SK-N-SH (cell line): Measurements from ENCODE around the gene BTBD7. TPM values are rescaled to one million over a fixed set of nuclear protein-coding genes. Genes with fewer than 3 reads are reported as not detected.

Source experiments
- CTCF ChIA-PET: fragments of 300-600, 350-600 bp; formaldehyde crosslinking; extraction: SDS; loops from one replicate; lab custom pipeline; 2021; lab: Yijun Ruan, JAX
- POLR2A ChIA-PET: fragments of 350-600 bp; sonication (Branson Sonifier 250); formaldehyde crosslinking; extraction: SDS; loops from one replicate; lab custom pipeline; 2020; ENCODE audit warnings: antibody characterized with exemption, inconsistent platforms; lab: Yijun Ruan, JAX
- DNase-seq: peaks from one replicate; pipeline ENCODE4 v3.0.0; 2012
- H2AFZ ChIP-seq: fragments of 200-600 bp; sonication (generic); 2 replicates; pipeline ENCODE4 v1.8.1; 2016; ENCODE audit warnings: antibody characterized with exemption, mild to moderate bottlenecking, low read depth
- H3F3A ChIP-seq: fragments of 200-600 bp; sonication (generic); replicated peaks from 2 replicates; pipeline ENCODE3; 2016; ENCODE audit warnings: antibody characterized with exemption, mild to moderate bottlenecking; ENCODE audit not compliant: insufficient read depth
- H3K27ac ChIP-seq, 2 experiments: fragments of 200-500 bp in 1 of 2; fragments of 200-600 bp in 1 of 2; sonication (Bioruptor generic) in 1 of 2; sonication (generic), shearing (Covaris generic) in 1 of 2; 2 replicates each; pipeline versions ENCODE4 v1.5.1 to v1.6.1; 2014 to 2016; ENCODE audit warnings: low read depth in 2 of 2, inconsistent platforms in 1 of 2, low read length in 1 of 2, mild to moderate bottlenecking in 1 of 2, mixed read lengths in 1 of 2
- H3K27me3 ChIP-seq: fragments of 200-600 bp; sonication (generic), shearing (Covaris generic); 2 replicates; pipeline ENCODE4 v1.6.1; 2016; ENCODE audit warnings: mixed run types; ENCODE audit not compliant: insufficient read depth
- H3K36me3 ChIP-seq, 2 experiments: fragments of 200-500 bp in 1 of 2; fragments of 200-600 bp in 1 of 2; sonication (Bioruptor generic) in 1 of 2; sonication (generic) in 1 of 2; replicated peaks in 1 of 2; 2 replicates each; pipeline versions ENCODE3 to v1.5.1; 2014 to 2016; ENCODE audit warnings: low read length in 1 of 2, mild to moderate bottlenecking in 1 of 2; ENCODE audit not compliant: insufficient read depth in 2 of 2, control insufficient read depth in 1 of 2
- H3K4me1 ChIP-seq, 2 experiments: fragments of 200-500 bp in 1 of 2; fragments of 200-600 bp in 1 of 2; sonication (Bioruptor generic) in 1 of 2; sonication (generic), shearing (Covaris generic) in 1 of 2; 2 replicates each; pipeline versions ENCODE4 v1.5.1 to v1.6.1; 2014 to 2016; ENCODE audit warnings: low read depth in 1 of 2, low read length in 1 of 2, mixed run types in 1 of 2; ENCODE audit not compliant: insufficient read depth in 2 of 2, control insufficient read depth in 1 of 2
- H3K4me2 ChIP-seq: fragments of 200-600 bp; sonication (generic), shearing (Covaris generic); 2 replicates; pipeline ENCODE4 v1.6.1; 2017; ENCODE audit warnings: mixed run types
- H3K4me3 ChIP-seq, 2 experiments: fragments of 200-500 bp in 1 of 2; fragments of 200-600 bp in 1 of 2; sonication (Bioruptor generic) in 1 of 2; sonication (generic), shearing (Covaris generic) in 1 of 2; 2 replicates each; pipeline versions ENCODE4 v1.5.1 to v1.8.1; 2014 to 2016; ENCODE audit warnings: low read depth in 2 of 2, inconsistent platforms in 1 of 2, low read length in 1 of 2, mild to moderate bottlenecking in 1 of 2, mixed read lengths in 1 of 2, moderate library complexity in 1 of 2
- H3K79me2 ChIP-seq: fragments of 200-600 bp; sonication (generic); 2 replicates; pipeline ENCODE4 v1.8.1; 2017; ENCODE audit warnings: mild to moderate bottlenecking; ENCODE audit not compliant: insufficient read depth
- H3K9ac ChIP-seq: fragments of 200-600 bp; sonication (generic); 2 replicates; pipeline ENCODE4 v1.6.1; 2017; ENCODE audit warnings: mixed run types
- H3K9me2 ChIP-seq: fragments of 200-600 bp; sonication (generic); 2 replicates; pipeline ENCODE4 v1.6.1; 2017; ENCODE audit warnings: mixed run types
- H3K9me3 ChIP-seq: fragments of 200-600 bp; sonication (generic); 2 replicates; pipeline ENCODE4 v1.6.1; 2017; ENCODE audit warnings: mixed run types, mild to moderate bottlenecking, moderate library complexity
- H4K20me1 ChIP-seq: fragments of 200-600 bp; sonication (generic); 2 replicates; pipeline ENCODE4 v1.6.1; 2017; ENCODE audit warnings: mild to moderate bottlenecking, mixed run types; ENCODE audit not compliant: insufficient read depth
- MEF2A ChIP-seq: IDR thresholded peaks from 2 replicates; pipeline ENCODE4 v1.4.0; 2012; ENCODE audit warnings: low read depth, borderline replicate concordance
- MXI1 ChIP-seq: IDR thresholded peaks from 2 replicates; pipeline ENCODE4 v1.6.1; 2012; ENCODE audit warnings: mild to moderate bottlenecking, low read depth, low read length, improper control_type of control experiment
- NFIC ChIP-seq: IDR thresholded peaks from 2 replicates; pipeline ENCODE4 v1.4.0; 2012; ENCODE audit warnings: borderline replicate concordance
- NRF1 ChIP-seq: IDR thresholded peaks from 2 replicates; pipeline ENCODE4 v1.6.1; 2012; ENCODE audit warnings: low read depth, mild to moderate bottlenecking, low read length
- RAD21 ChIP-seq: IDR thresholded peaks from 2 replicates; pipeline ENCODE4 v1.6.1; 2012; ENCODE audit warnings: mild to moderate bottlenecking, low read length
- SIN3A ChIP-seq: IDR thresholded peaks from 2 replicates; pipeline ENCODE4 v1.6.1; 2012; ENCODE audit warnings: low read depth, mild to moderate bottlenecking, low read length, moderate library complexity, borderline replicate concordance
- SMC3 ChIP-seq: IDR thresholded peaks from 2 replicates; pipeline ENCODE4 v1.6.1; 2012; ENCODE audit warnings: low read depth, low read length, improper control_type of control experiment
- TCF12 ChIP-seq: IDR thresholded peaks from 2 replicates; pipeline ENCODE4 v1.4.0; 2012
- whole genome bisulfite sequencing: methylation state at CpG from one replicate; pipeline ENCODE4 v1.1.6; 2017; ENCODE audit warnings: low lambda C conversion rate; 5-methylcytosine and 5-hydroxymethylcytosine counted together
- polyA plus RNA-seq, 3 experiments: library from polyadenylated mRNA; depleted of rRNA; stranded (reverse); fragments of >200 nt; gene quantifications; 2 replicates each; pipeline ENCODE4 v1.2.3, GENCODE V29; 2012
- TF ChIP-seq, protein P1 (sequence below): fragments of 200-600 bp; sonication (generic); IDR thresholded peaks from 2 replicates; pipeline ENCODE4 v1.6.1; 2017; ENCODE audit warnings: antibody characterized with exemption, mild to moderate bottlenecking, moderate library complexity
- TF ChIP-seq, protein P2 (sequence below): IDR thresholded peaks from 2 replicates; pipeline ENCODE4 v1.4.0; 2012; ENCODE audit warnings: low read depth, borderline replicate concordance
- TF ChIP-seq, protein P3 (sequence below): fragments of 150-350 bp; IDR thresholded peaks from 2 replicates; pipeline ENCODE4 v1.6.1; 2016; ENCODE audit warnings: mild to moderate bottlenecking, low read depth, low read length

Gene BTBD7
- polyA plus RNA-seq, 1 of the 3 experiments (the other 2 are of a cell fraction): 8.6 TPM

DNA sequence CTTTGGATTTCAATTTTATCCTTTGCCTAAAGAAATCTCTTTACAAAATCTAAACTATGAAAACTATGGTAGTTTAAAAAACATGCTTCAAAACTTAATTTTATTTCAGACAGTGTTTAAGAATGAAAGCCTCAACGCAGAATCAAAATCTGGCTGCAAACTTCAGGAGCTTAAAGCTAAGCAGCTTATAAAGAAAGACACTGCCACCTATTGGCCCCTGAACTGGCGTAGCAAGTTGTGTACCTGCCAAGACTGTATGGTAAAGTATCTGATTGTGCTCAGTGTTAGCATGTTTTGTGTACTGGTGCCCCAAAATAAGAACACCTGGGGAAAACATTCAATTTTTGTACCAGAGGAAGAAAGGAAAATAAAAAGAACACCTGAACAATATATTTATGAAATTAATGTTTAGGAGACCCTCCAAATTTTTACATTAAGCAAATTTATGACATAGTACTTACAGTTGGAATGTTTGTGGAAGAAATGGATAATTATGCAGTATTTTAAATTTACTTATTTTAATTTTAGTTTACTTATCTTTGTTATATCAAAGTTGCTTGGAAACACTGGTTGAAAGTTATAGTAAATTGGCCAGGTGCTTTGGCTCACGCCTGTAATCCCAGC is 113.6 kb downstream of the BTBD7 start:
- TF ChIP-seq MXI1 (no peak), NFIC (no peak), RAD21 (peak; percentile 76), TCF12 (no peak), SMC3 (peak; percentile 37; the same call in 1 of the 2 replicates)
- TF ChIP-seq, protein P1, sequence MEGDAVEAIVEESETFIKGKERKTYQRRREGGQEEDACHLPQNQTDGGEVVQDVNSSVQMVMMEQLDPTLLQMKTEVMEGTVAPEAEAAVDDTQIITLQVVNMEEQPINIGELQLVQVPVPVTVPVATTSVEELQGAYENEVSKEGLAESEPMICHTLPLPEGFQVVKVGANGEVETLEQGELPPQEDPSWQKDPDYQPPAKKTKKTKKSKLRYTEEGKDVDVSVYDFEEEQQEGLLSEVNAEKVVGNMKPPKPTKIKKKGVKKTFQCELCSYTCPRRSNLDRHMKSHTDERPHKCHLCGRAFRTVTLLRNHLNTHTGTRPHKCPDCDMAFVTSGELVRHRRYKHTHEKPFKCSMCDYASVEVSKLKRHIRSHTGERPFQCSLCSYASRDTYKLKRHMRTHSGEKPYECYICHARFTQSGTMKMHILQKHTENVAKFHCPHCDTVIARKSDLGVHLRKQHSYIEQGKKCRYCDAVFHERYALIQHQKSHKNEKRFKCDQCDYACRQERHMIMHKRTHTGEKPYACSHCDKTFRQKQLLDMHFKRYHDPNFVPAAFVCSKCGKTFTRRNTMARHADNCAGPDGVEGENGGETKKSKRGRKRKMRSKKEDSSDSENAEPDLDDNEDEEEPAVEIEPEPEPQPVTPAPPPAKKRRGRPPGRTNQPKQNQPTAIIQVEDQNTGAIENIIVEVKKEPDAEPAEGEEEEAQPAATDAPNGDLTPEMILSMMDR: peak; percentile 74
- no peak overlapping the region for H3K9ac ChIP-seq
- H3K9me2 ChIP-seq: no peaks in the 10 kb centered on the region
- DNase-seq: peak; percentile 55
- no peaks in the 10 kb centered on the region for H3K9me3 ChIP-seq
- CTCF ChIA-PET: interaction anchor here (0.7 to 1.8 kb wide), 13 partner anchors 8 to 414 kb away, joined by 3 to 12 read pairs (median 4); partner anchors contain the start of genes GON7 and UBR7
- no peaks in the 10 kb centered on the region for H3K4me1 ChIP-seq
- peaks cover 10% of the 10 kb centered on the region for H3F3A ChIP-seq
- H2AFZ ChIP-seq: no peak overlapping the region
- WGBS: 73% methylated on average over 3 of the region's 3 CpGs
- no peaks in the 10 kb centered on the region for H3K79me2 ChIP-seq
- H3K27me3 ChIP-seq: no peaks in the 10 kb centered on the region
- H4K20me1 ChIP-seq: no peaks in the 10 kb centered on the region
- H3K27ac ChIP-seq: no peak overlapping the region
- H3K4me3 ChIP-seq: no peak overlapping the region
- POLR2A ChIA-PET: interaction anchor here (1.2 kb wide), 1 partner anchor 34 kb away, joined by 6 read pairs; the partner anchor contains the start of genes LYSET and MOAP1
- H3K4me2 ChIP-seq: no peak overlapping the region
- H3K36me3 ChIP-seq: peaks cover 21 to 55% of the 10 kb centered on the region in 2 experiments

DNA sequence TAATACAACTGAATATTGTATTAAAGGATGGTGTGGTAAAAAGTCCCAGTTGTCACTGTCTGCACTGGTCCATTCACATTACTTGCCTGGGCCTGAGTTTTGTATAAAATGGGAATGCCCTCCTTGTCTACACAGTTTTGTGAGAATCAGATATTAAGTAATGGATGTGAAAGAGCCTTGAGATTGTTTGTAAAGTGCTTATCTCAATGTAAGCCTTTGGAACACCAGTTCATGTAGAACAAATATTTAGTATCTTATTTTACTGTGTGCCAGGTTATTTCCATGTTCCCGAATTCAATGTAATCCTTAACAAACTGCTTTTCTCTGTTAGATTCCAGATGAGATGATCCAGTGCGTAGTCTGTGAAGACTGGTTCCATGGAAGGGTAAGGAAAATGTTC is 118.2 kb downstream of the BTBD7 start:
- Histone ChIP-seq H3K4me2 (no peak overlapping the region), H3K36me3 (peaks cover 32 to 67% of the 10 kb centered on the region in 2 experiments), H3K4me1 (no peaks in the 10 kb centered on the region), H2AFZ (no peak overlapping the region), H3K9me2 (no peaks in the 10 kb centered on the region), H3K79me2 (peaks cover 19% of the 10 kb centered on the region), H3K9me3 (no peaks in the 10 kb centered on the region), H3K27ac (no peak overlapping the region), H3F3A (peaks cover 11% of the 10 kb centered on the region), H4K20me1 (no peaks in the 10 kb centered on the region), H3K27me3 (no peaks in the 10 kb centered on the region), H3K9ac (no peak overlapping the region), H3K4me3 (no peak overlapping the region)
- TF ChIP-seq, protein P2, sequence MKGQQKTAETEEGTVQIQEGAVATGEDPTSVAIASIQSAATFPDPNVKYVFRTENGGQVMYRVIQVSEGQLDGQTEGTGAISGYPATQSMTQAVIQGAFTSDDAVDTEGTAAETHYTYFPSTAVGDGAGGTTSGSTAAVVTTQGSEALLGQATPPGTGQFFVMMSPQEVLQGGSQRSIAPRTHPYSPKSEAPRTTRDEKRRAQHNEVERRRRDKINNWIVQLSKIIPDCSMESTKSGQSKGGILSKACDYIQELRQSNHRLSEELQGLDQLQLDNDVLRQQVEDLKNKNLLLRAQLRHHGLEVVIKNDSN: no peak
- TF ChIP-seq MEF2A (no peak), NRF1 (no peak), SIN3A (no peak)
- TF ChIP-seq, protein P3, sequence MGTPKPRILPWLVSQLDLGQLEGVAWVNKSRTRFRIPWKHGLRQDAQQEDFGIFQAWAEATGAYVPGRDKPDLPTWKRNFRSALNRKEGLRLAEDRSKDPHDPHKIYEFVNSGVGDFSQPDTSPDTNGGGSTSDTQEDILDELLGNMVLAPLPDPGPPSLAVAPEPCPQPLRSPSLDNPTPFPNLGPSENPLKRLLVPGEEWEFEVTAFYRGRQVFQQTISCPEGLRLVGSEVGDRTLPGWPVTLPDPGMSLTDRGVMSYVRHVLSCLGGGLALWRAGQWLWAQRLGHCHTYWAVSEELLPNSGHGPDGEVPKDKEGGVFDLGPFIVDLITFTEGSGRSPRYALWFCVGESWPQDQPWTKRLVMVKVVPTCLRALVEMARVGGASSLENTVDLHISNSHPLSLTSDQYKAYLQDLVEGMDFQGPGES: no peak
- DNase-seq: no peak
- WGBS: 93% methylated on average over 2 of the region's 2 CpGs
- ChIA-PET POLR2A (no interaction called here), CTCF (no interaction called here)
